Posterior cingulate gyrus (tissue), 11 donors: ENCODE data around the gene LIPH.
A peak's percentile ranks its signal among the peaks of the same experiment; 100 is the strongest.
"Not testable (repeated sequence)": the region's sequence is repeated elsewhere in the genome, so short reads cannot be mapped to it uniquely, and the experiment has no call there.

Experiments
- DNase-seq, 10 donors: peaks; one replicate each; pipeline versions ENCODE4 v3.0.0 to v3.0.0-alpha.2; 2020 to 2021; ENCODE audit warnings: mixed read lengths in 3 of 10
- intact Hi-C: fragments of 100-400 bp; cut with DNase I; formaldehyde crosslinking; loops from one replicate; pipeline ENCODE4 v1.15.1; 2023

Gene LIPH

GRCh38 chr3:185552358-185552877 is at the start of gene LIPH:
Gene LIPH (minus strand): TSS chr3:185552588. CDS start chr3:185552471, 117 bp downstream.
- intact Hi-C loops = loop anchor here (10.0 kb wide), 1 partner anchor 58 kb away; the partner anchor contains the start of gene TMEM41A
- no peak for DNase-seq

GRCh38 chr3:185595526-185595925 is 43.1 kb upstream of the LIPH start:
- intact Hi-C loops = no loop called here
- no peak for DNase-seq

GRCh38 chr3:185594073-185594472 is 41.7 kb upstream of the LIPH start:
- intact Hi-C loops = no loop called here
- DNase-seq = no peak

- intact Hi-C loops = no loop called here
- no peak for DNase-seq
Observed at GRCh38 chr3:185586686-185587039, 34.3 kb upstream of the LIPH start.

- intact Hi-C loops = no loop called here
Observed at GRCh38 chr3:185585859-185586685, 33.7 kb upstream of the LIPH start, which contains the start of gene SENP2. Gene SENP2 (plus strand): TSS chr3:185586295. CDS start chr3:185586414, 119 bp downstream.

GRCh38 chr3:185585518-185585858 is 33.1 kb upstream of the LIPH start:
- DNase-seq = peak in 1 of 10 donors; percentile 15
- intact Hi-C loops = no loop called here

More at GRCh38 chr3:185585859-185586685, 33.7 kb upstream of the LIPH start, which contains the start of gene SENP2:
- DNase-seq = peak; percentile 99 to 100 (median 100)

DNA sequence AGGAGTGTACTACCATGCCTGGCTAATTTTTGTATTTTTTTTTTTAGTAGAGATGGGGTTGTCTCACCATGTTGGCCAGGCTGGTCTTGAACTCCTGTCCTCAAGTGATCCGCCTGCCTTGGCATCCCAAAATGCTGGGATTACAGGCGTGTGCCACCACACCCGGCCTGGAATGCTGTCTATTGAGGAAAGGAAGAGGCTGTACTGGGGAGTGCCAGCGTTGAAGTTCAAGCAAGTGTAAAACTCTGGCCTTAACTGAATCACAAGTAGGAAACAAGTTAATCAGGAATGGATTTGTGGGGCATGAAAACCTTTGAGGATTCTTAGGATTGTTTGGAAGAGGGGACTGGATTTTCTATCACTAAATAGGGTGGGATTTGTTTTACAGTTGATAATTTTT is 32.3 kb upstream of the LIPH start:
- no peak for DNase-seq
- intact Hi-C loops = no loop called here

- no peak for DNase-seq
- intact Hi-C loops = no loop called here
Observed at GRCh38 chr3:185583925-185584324, 31.5 kb upstream of the LIPH start.

DNA sequence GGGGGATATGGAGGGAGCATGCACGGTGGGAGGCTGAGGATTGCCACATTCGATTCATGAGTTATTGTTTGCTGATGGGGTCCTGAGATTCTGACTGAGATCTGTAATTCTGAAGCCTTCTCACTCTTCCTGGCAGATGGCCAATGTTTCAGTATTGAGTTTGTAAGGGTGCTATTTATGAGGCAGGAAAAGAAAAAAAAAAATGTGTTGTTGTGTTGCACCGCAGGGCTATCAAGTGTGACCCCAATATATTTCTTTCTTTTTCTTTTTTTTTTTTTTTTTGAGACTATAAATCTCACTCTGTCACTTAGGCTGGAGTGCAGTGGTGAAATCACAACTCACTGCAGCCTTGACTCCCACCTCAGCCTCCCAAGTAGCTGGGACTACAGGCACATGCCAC is 30.5 kb upstream of the LIPH start:
- intact Hi-C loops = no loop called here

GRCh38 chr3:185582236-185582635 is 29.8 kb upstream of the LIPH start:
- intact Hi-C loops = no loop called here
- DNase-seq = no peak

More for the DNA sequence above, 30.5 kb upstream of the LIPH start:
- no peak for DNase-seq

DNA sequence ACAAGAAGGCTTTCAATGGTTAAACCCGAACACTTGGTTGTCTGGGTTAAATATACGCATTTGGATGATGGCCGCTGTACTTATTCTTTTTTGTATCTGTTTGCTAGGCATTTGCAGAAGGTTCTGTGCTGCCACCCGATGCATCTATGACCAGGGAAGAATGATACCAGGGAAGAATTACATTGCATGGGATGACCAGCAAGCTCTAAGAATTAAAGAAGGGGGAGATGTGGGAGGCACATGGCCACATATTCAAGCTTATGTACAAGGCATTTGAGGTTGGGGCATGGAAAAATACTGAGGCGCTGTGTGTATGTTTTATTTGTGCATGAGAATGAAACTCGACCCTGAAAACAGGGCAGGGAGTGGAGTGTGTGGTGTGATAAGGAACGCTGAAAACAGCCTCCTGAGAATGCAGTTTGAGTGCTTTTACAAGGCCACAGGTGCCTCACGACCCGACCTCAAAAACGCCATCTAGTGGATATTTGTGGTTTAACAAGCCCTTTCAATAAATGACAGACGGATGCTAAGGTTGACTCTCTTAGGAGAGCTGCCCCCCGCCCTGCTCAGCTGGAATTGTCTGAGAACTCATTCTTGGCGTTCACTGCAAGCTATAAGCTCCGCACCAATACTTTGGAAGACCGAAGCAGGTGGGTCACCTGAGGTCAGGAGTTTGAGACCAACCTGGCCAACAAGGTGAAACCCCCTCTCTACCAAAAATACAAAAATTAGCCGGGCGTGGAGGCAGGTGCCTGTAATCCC is 22.9 kb upstream of the LIPH start:
- DNase-seq, intact Hi-C loops: not testable (repeated sequence)

- intact Hi-C loops = no loop called here
- no peak for DNase-seq
Observed at GRCh38 chr3:185572183-185572582, 19.8 kb upstream of the LIPH start.

GRCh38 chr3:185561958-185562357 is 9.6 kb upstream of the LIPH start:
- no peak for DNase-seq
- intact Hi-C loops = no loop called here

DNA sequence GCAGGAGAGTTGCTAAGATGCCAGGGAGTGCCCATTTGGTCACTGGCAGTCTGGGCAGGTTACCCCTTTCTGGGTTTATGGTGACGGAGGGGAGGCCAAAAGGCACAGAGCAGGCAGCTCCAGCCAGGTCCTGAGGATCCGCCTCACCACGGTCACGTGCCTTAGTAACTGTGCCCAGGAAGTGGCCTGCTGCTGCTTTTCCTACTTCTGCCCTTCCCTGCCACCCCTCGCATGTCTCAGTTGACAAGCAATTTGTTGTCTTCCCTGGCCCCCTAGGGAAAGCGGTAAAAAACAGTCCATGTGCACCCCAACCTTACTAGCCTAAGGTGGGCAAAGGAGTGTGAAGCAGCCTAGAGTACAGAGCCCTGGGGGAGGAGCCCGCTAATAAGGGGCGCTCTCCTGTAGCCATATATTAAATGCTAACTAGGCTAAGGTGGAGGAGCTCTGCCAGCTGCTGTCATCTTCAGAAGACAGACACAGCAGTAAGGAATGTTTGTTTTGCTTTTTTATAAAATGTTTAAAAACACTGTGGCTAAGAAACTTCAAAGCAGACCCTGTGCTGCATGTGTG is 9.1 kb upstream of the LIPH start:
- peak in 2 of 10 donors; percentile 10 to 88 for DNase-seq
- intact Hi-C loops = no loop called here

- no peak for DNase-seq
- intact Hi-C loops = no loop called here
Observed at GRCh38 chr3:185560676-185561075, 8.3 kb upstream of the LIPH start.

- no peak for DNase-seq
- intact Hi-C loops = loop anchor here (5.0 to 10.0 kb wide), 2 partner anchors 65 to 202 kb away; partner anchors contain the start of gene TMEM41A
Observed at GRCh38 chr3:185559706-185560090, 7.3 kb upstream of the LIPH start.

DNA sequence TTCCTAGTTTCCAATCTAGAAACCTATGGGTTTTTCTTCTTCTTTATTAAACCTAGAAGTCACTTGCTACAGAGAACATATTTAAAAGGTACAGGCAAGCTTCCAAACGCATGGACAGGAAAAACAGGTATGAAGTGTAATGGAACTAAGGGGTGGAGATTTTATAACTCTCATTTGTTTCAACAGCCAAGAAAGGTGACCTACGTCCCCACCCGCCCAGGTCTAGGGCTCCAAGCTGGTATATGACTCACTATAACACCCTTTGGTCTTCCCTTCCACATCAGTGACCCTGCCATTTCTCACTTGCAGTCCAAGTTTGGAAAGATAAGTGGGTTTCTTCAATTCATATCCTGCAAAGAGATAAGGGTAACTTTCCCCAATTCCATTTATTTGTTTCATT is 6.0 kb upstream of the LIPH start:
- no peak for DNase-seq
- intact Hi-C loops = loop anchor here (5.0 to 10.0 kb wide), 2 partner anchors 64 to 201 kb away; partner anchors contain the start of gene TMEM41A

- DNase-seq = not testable (repeated sequence)
- intact Hi-C loops = loop anchor here (5.0 to 10.0 kb wide), 2 partner anchors 62 to 199 kb away; partner anchors contain the start of gene TMEM41A
Observed at GRCh38 chr3:185556640-185557039, 4.3 kb upstream of the LIPH start.

- DNase-seq = no peak
- intact Hi-C loops = loop anchor here (5.0 to 10.0 kb wide), 2 partner anchors 61 to 199 kb away; partner anchors contain the start of gene TMEM41A
Observed at GRCh38 chr3:185555860-185556347, 3.5 kb upstream of the LIPH start.

DNA sequence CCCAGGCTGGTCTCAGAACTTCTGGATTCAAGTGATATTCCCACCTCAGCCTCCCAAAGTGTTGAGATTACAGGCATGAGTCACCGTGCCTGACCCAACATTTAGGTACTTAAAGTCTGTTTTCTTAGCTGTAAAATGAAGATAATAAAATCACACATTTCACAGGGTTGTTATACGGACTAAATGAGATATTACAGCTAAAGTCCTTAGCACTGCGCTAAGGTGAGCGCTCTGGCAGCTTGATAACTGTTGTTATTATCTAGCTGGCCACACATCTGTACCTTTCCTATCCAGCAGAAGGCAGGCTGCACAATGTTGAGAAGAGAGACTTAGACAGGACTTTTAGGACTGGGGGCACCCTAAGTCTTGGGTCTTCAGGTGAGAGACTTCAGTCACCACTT is 2.7 kb upstream of the LIPH start:
- DNase-seq = no peak
- intact Hi-C loops = loop anchor here (5.0 to 10.0 kb wide), 2 partner anchors 60 to 198 kb away; partner anchors contain the start of gene TMEM41A
